22Rv1 (cell line): ENCODE data around the gene ERG.

Source experiments
- H3K27ac ChIP-seq: fragments of 450-650 bp; 2 replicates; pipeline ENCODE4 v1.5.1; 2017
- CTCF ChIP-seq: fragments of 450-650 bp; IDR thresholded peaks from 2 replicates; pipeline ENCODE4 v1.5.1; 2017; ENCODE audit warnings: mild to moderate bottlenecking
- ZFX ChIP-seq: fragments of 450-650 bp; IDR thresholded peaks from 2 replicates; pipeline ENCODE4 v1.6.1; 2017; ENCODE audit warnings: antibody characterized with exemption, borderline replicate concordance

Gene ERG

GRCh38 chr21:38385427-38386175 lies 112.7 kb downstream of the ERG start:
- TF ChIP-seq CTCF = no peak
- no peak for TF ChIP-seq ZFX

GRCh38 chr21:38384675-38385426 lies 113.4 kb downstream of the ERG start:
- H3K27ac ChIP-seq = no peak overlapping the region
- TF ChIP-seq ZFX (no peak), CTCF (no peak)

More at GRCh38 chr21:38385427-38386175, 112.7 kb downstream of the ERG start:
- no peak overlapping the region for H3K27ac ChIP-seq

- H3K27ac ChIP-seq = no peak overlapping the region
- no peak for TF ChIP-seq ZFX
- no peak for TF ChIP-seq CTCF
Observed at GRCh38 chr21:38384238-38384560, 114.1 kb downstream of the ERG start.

GRCh38 chr21:38383411-38384237 lies 114.7 kb downstream of the ERG start:
- no peak for TF ChIP-seq ZFX
- TF ChIP-seq CTCF = no peak
- no peak overlapping the region for H3K27ac ChIP-seq

- H3K27ac ChIP-seq = no peak overlapping the region
- TF ChIP-seq CTCF (no peak), ZFX (no peak)
Observed at GRCh38 chr21:38380481-38381137, 117.7 kb downstream of the ERG start.

GRCh38 chr21:38379147-38379546 lies 119.1 kb downstream of the ERG start:
- no peak for TF ChIP-seq ZFX
- H3K27ac ChIP-seq = no peak overlapping the region
